HepG2 (cell line): ENCODE data around the gene SLC5A3. TPM values are rescaled to one million over a fixed set of nuclear protein-coding genes. Genes with fewer than 3 reads are reported as not detected.

Source experiments
- ATAC-seq: fragments of 200-7000 bp; cut with Tn5 transposase; 3 replicates; pipeline ENCODE4 v1.9.1; 2020; ENCODE audit warnings: mild to moderate bottlenecking, moderate library complexity
- BruUV-seq: library from RNA; stranded (reverse); fragments of 400-500 nt; replicated peaks from 2 replicates; lab custom pipeline; 2021; lab: Mats Ljungman, UMichigan
- CTCF ChIA-PET: fragments of 300-600 bp; formaldehyde crosslinking; extraction: SDS; loops from one replicate; lab custom pipeline; 2021; ENCODE audit warnings: low total read pairs, inconsistent platforms, low intra/inter-chr PET ratio; lab: Yijun Ruan, JAX
- POLR2A ChIA-PET: fragments of 350-600 bp; sonication (Branson Sonifier 250); formaldehyde crosslinking; loops from one replicate; lab custom pipeline; 2020; ENCODE audit warnings: antibody characterized with exemption, inconsistent platforms; lab: Yijun Ruan, JAX
- DNase-seq: peaks from one replicate; pipeline ENCODE4 v3.0.0-alpha.2; 2015; ENCODE audit warnings: low spot score
- FAIRE-seq: peaks from 3 replicates; lab custom pipeline; 2011; peaks lifted over from hg19 to GRCh38; lab: Jason Lieb, UNC
- H2AFZ ChIP-seq: one replicate; pipeline ENCODE4 v1.6.1; 2011; ENCODE audit warnings: low read length, inconsistent platforms
- H3K27ac ChIP-seq: fragments of 300-600 bp; 3 replicates; pipeline ENCODE4 v1.8.0; 2011; ENCODE audit warnings: mixed run types, mild to moderate bottlenecking, mixed read lengths, low read length, inconsistent platforms; ENCODE audit not compliant: insufficient read depth; ENCODE audit errors: extremely low read length
- H3K27me3 ChIP-seq, 2 experiments: fragments of 200-600 bp in 1 of 2; 2 replicates in 1 of 2; 3 replicates in 1 of 2; pipeline versions ENCODE4 v1.6.0 to v1.8.0; 2011; ENCODE audit warnings: low read length in 2 of 2, mild to moderate bottlenecking in 2 of 2, moderate library complexity in 2 of 2, inconsistent platforms in 1 of 2; ENCODE audit not compliant: insufficient read depth in 2 of 2, control insufficient read depth in 1 of 2
- H3K36me3 ChIP-seq, 2 experiments: fragments of 200-600 bp in 1 of 2; replicated peaks in 1 of 2; 2 replicates in 1 of 2; 3 replicates in 1 of 2; pipeline versions ENCODE4 v1.5.1 to v1.8.0; 2011; ENCODE audit warnings: low read length in 2 of 2, inconsistent platforms in 1 of 2; ENCODE audit not compliant: insufficient read depth in 2 of 2, control insufficient read depth in 1 of 2
- H3K4me1 ChIP-seq: 2 replicates; pipeline ENCODE4 v1.5.1; 2012; ENCODE audit warnings: low read length, inconsistent platforms; ENCODE audit not compliant: insufficient read depth
- H3K4me2 ChIP-seq: 2 replicates; pipeline ENCODE4 v1.6.0; 2011; ENCODE audit warnings: low read depth, low read length, inconsistent platforms
- H3K4me3 ChIP-seq, 3 experiments: fragments of 200-600 bp in 1 of 3; sonication (generic), shearing (Covaris generic) in 1 of 3; replicated peaks in 1 of 3; 2 replicates each; pipeline ENCODE4 v1.5.1; 2011 to 2016; ENCODE audit warnings: low read length in 3 of 3, inconsistent platforms in 2 of 3, low read depth in 2 of 3, mild to moderate bottlenecking in 2 of 3, control low read depth in 1 of 3, mixed read lengths in 1 of 3; ENCODE audit not compliant: insufficient read depth in 1 of 3
- H3K79me2 ChIP-seq: one replicate; pipeline ENCODE4 v1.6.1; 2011; ENCODE audit warnings: low read length, inconsistent platforms; ENCODE audit not compliant: insufficient read depth
- H3K9ac ChIP-seq: 2 replicates; pipeline ENCODE4 v1.6.0; 2011; ENCODE audit warnings: mild to moderate bottlenecking, low read depth, low read length, inconsistent platforms; ENCODE audit not compliant: insufficient read depth
- H3K9me3 ChIP-seq: 2 replicates; pipeline ENCODE4 v1.5.1; 2012; ENCODE audit warnings: mild to moderate bottlenecking, low read length
- H4K20me1 ChIP-seq: 2 replicates; pipeline ENCODE4 v1.6.0; 2011; ENCODE audit warnings: inconsistent platforms, mild to moderate bottlenecking, low read length, moderate library complexity; ENCODE audit not compliant: insufficient read depth
- BRCA1 ChIP-seq: sonication (generic); formaldehyde crosslinking; IDR thresholded peaks from 2 replicates; pipeline ENCODE4 v1.4.0; 2020; ENCODE audit warnings: missing genetic modification reagents
- ELF3 ChIP-seq: IDR thresholded peaks from 2 replicates; pipeline ENCODE4 v1.6.1; 2016; ENCODE audit warnings: missing genetic modification reagents, missing compliant biosample characterization
- HNRNPLL ChIP-seq: fragments of 200-400 bp; formaldehyde crosslinking; IDR thresholded peaks from 2 replicates; pipeline ENCODE4 v1.6.1; 2017; ENCODE audit warnings: mild to moderate bottlenecking, low read depth, low read length; ENCODE audit not compliant: poor library complexity, severe bottlenecking
- PPARG ChIP-seq: conservative IDR thresholded peaks from 2 replicates; pipeline ENCODE4 v1.6.1; 2016; ENCODE audit warnings: missing biosample characterization, missing genetic modification reagents
- RFX5 ChIP-seq: IDR thresholded peaks from 2 replicates; pipeline ENCODE4 v1.6.1; 2011; ENCODE audit warnings: low read depth, low read length, improper control_type of control experiment
- YEATS4 ChIP-seq: sonication (generic); formaldehyde crosslinking; IDR thresholded peaks from 2 replicates; pipeline ENCODE4 v1.4.0; 2020; ENCODE audit warnings: missing genetic modification reagents, borderline replicate concordance
- ZBTB20 ChIP-seq: sonication (generic); formaldehyde crosslinking; IDR thresholded peaks from 2 replicates; pipeline ENCODE4 v1.8.1; 2023; ENCODE audit warnings: missing genetic modification reagents, low read depth, mild to moderate bottlenecking, borderline replicate concordance
- ZBTB42 ChIP-seq: sonication (generic); formaldehyde crosslinking; IDR thresholded peaks from 2 replicates; pipeline ENCODE4 v1.5.0; 2020; ENCODE audit warnings: mild to moderate bottlenecking, missing genetic modification reagents
- ZNF569 ChIP-seq: sonication (generic); formaldehyde crosslinking; IDR thresholded peaks from 2 replicates; pipeline ENCODE4 v1.5.0; 2020; ENCODE audit warnings: mild to moderate bottlenecking, missing genetic modification reagents, moderate library complexity, borderline replicate concordance
- ZNF788 ChIP-seq: sonication (generic); formaldehyde crosslinking; IDR thresholded peaks from 2 replicates; pipeline ENCODE4 v1.5.0; 2020; ENCODE audit warnings: mild to moderate bottlenecking, missing genetic modification reagents, borderline replicate concordance
- ZZZ3 ChIP-seq: sonication (generic); formaldehyde crosslinking; IDR thresholded peaks from 2 replicates; pipeline ENCODE4 v1.4.0; 2020; ENCODE audit warnings: missing genetic modification reagents, mild to moderate bottlenecking, borderline replicate concordance
- WGBS: methylation state at CpG from one replicate; pipeline ENCODE4 v1.1.6; 2017; ENCODE audit warnings: low lambda C conversion rate; 5-methylcytosine and 5-hydroxymethylcytosine counted together
- in situ Hi-C: cut with HindIII; loops from 2 replicates; pipeline ENCODE4 v1.10.0; 2017; ENCODE audit warnings: low pct_unique_long_range_greater_than_20kb; ENCODE audit not compliant: extremely low pct_ligation_motif_present
- intact Hi-C: fragments of 100-400 bp; cut with micrococcal nuclease; formaldehyde crosslinking; loops from one replicate; pipeline ENCODE4 v1.10.0; 2022; ENCODE audit not compliant: unreplicated experiment
- polyA plus RNA-seq, 8 experiments: library from polyadenylated mRNA; depleted of rRNA in 3 of 8; stranded (reverse) in 7 of 8; unstranded in 1 of 8; fragments of >200 nt; fragmentation: Illumina TruSeq in 4 of 8; extraction: Trizol in 4 of 8; gene quantifications; 2 replicates each; pipeline versions ENCODE4 v1.2.1 to v1.2.3, GENCODE V29; 2011 to 2016; ENCODE audit warnings: low read depth in 4 of 8, missing spikeins in 1 of 8, mixed read lengths in 1 of 8; ENCODE audit not compliant: insufficient read depth in 1 of 8
- total RNA-seq, 5 experiments: library from RNA; depleted of rRNA; stranded (reverse); fragments of >200 nt; fragmentation: Illumina TruSeq; extraction: Trizol; gene quantifications; 2 replicates each; pipeline ENCODE4 v1.2.3, GENCODE V29; 2016; ENCODE audit warnings: low read depth in 1 of 5
- TF ChIP-seq, protein P1 (sequence below): sonication (generic); formaldehyde crosslinking; IDR thresholded peaks from 2 replicates; pipeline ENCODE4 v1.4.0; 2020; ENCODE audit warnings: missing genetic modification reagents
- TF ChIP-seq, protein P2 (sequence below): IDR thresholded peaks from 2 replicates; pipeline ENCODE4 v1.6.1; 2016; ENCODE audit warnings: mild to moderate bottlenecking

The SLC5A3 gene
- total and polyA plus RNA-seq, 2 of the 13 experiments (the other 11 are each of a cell fraction or from before 2014, with no cell fraction given): 5.6 to 11.2 TPM

DNA sequence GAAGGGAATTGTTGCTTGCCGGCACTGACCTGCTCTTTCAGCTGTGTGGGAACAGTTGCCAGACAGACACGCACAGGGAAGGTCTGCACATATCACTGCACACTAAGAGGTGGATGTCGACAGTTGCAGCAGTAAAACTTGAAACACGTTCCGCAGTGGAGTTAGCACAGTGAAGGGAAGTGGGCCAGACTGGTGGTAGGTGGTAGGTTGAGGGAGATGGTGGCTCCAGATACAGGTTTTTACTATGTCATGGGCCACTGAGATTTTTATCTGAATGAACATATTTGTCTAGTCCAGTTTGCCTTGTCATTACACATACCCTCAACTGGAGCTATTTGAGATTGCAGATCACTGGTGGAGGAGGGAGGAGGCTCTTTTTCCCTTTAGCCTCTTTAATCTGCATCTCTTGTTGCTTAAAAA lies 13.5 kb downstream of the SLC5A3 start (continued):
- TF ChIP-seq ZBTB20 (CRISPR knock-in tag) (no peak), PPARG (CRISPR knock-in tag) (no peak), YEATS4 (CRISPR knock-in tag) (no peak), BRCA1 (CRISPR knock-in tag) (no peak), ZNF788 (CRISPR knock-in tag) (no peak), ZNF569 (CRISPR knock-in tag) (no peak), ZBTB42 (CRISPR knock-in tag) (no peak)
- TF ChIP-seq, protein P1, sequence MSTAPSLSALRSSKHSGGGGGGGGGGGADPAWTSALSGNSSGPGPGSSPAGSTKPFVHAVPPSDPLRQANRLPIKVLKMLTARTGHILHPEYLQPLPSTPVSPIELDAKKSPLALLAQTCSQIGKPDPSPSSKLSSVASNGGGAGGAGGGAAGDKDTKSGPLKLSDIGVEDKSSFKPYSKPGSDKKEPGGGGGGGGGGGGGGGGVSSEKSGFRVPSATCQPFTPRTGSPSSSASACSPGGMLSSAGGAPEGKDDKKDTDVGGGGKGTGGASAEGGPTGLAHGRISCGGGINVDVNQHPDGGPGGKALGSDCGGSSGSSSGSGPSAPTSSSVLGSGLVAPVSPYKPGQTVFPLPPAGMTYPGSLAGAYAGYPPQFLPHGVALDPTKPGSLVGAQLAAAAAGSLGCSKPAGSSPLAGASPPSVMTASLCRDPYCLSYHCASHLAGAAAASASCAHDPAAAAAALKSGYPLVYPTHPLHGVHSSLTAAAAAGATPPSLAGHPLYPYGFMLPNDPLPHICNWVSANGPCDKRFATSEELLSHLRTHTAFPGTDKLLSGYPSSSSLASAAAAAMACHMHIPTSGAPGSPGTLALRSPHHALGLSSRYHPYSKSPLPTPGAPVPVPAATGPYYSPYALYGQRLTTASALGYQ (CRISPR knock-in tag): no peak
- TF ChIP-seq, protein P2, sequence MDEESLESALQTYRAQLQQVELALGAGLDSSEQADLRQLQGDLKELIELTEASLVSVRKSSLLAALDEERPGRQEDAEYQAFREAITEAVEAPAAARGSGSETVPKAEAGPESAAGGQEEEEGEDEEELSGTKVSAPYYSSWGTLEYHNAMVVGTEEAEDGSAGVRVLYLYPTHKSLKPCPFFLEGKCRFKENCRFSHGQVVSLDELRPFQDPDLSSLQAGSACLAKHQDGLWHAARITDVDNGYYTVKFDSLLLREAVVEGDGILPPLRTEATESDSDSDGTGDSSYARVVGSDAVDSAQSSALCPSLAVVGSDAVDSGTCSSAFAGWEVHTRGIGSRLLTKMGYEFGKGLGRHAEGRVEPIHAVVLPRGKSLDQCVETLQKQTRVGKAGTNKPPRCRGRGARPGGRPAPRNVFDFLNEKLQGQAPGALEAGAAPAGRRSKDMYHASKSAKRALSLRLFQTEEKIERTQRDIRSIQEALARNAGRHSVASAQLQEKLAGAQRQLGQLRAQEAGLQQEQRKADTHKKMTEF: no peak

DNA sequence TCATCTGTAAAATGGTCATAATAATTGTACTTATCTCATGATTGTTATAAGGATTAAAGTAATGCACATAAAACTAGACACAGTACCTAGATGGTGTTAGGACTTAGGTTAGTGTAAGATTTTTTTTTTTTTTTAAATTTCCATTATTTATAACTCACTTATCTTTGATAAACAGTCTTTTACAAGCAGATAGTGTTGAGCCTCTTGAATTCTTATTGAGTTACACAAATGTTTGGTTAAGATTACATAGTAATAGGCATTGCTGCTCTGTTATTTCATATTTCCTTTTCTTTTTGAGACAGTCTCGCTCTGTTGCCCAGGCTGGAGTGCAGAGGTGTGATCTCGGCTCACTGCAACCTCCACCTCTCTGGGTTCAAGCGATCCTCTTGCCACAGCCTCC lies 15.4 kb downstream of the SLC5A3 start:
- intact Hi-C loops (no loop called here), in situ Hi-C loops (no loop called here)
- H3K27ac ChIP-seq: no peak overlapping the region
- BruUV-seq: no TSS peak
- peaks cover 54% of the 10 kb centered on the region for H3K79me2 ChIP-seq
- DNase-seq: no peak
- ATAC-seq: no peak
- H3K9me3 ChIP-seq: no peaks in the 10 kb centered on the region
- FAIRE-seq: no peak
- no peaks in the 10 kb centered on the region for H4K20me1 ChIP-seq
- no peak overlapping the region for H3K4me2 ChIP-seq
- H3K36me3 ChIP-seq: no peaks in the 10 kb centered on the region; a peak in 2 of 5 replicates
- 100% methylated on average over 3 of the region's 3 CpGs for WGBS
- TF ChIP-seq HNRNPLL (no peak), RFX5 (no peak), ZZZ3 (no peak), ELF3 (CRISPR knock-in tag) (no peak)
- TF ChIP-seq, all 625 proteins: peak for 0
- Histone ChIP-seq H3K4me1 (peaks cover 23% of the 10 kb centered on the region), H3K4me3 (no peak overlapping the region), H3K27me3 (no peaks in the 10 kb centered on the region), H3K9ac (no peak overlapping the region), H2AFZ (no peak overlapping the region)
- ChIA-PET POLR2A (no interaction called here), CTCF (no interaction called here)
